PFSK-1 (cell line): ENCODE data around the gene SLC6A15.

Experiments
- FOXP2 ChIP-seq: optimal IDR thresholded peaks from 2 replicates; pipeline ENCODE3; 2011; ENCODE audit warnings: borderline replicate concordance, control low read depth, inconsistent platforms; ENCODE audit not compliant: insufficient read depth; ENCODE audit errors: extremely low read length, extremely low read depth
- POLR2AphosphoS5 ChIP-seq: IDR thresholded peaks from 2 replicates; pipeline ENCODE4 v1.6.1; 2012; ENCODE audit warnings: low read depth, mild to moderate bottlenecking, control low read depth, low read length, moderate library complexity
- SIN3A ChIP-seq: IDR thresholded peaks from 2 replicates; pipeline ENCODE4 v1.6.1; 2012; ENCODE audit warnings: mild to moderate bottlenecking, low read length, moderate library complexity, borderline replicate concordance; ENCODE audit not compliant: insufficient read depth

GRCh38 chr12:84955298-84955697 lies 42.7 kb upstream of the SLC6A15 start:
- TF ChIP-seq POLR2AphosphoS5 (no peak), FOXP2 (no peak), SIN3A (no peak)
